ENCODE measurements around the gene CCDC88B.

DNA sequence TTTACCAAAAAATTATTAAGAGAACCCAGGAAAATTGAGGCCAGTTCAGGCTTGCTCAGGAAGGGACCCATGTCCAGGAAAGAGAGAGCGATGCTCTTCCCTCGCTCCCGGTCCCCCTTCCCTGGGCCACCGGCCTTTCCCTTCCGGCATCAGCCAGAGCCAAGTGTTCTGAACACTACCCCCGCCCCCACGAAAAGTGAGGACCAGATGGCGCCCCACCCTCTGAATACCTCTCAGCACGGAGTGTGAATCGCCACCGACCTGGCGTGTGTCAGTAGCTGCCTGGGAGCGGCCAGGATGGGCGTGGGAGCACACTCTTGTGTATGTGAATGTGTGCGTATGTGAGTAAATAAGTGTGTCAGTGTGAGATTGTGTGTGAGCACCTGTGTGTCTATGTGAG lies 39.2 kb downstream of the CCDC88B start:
- TF ChIP-seq, protein P1, sequence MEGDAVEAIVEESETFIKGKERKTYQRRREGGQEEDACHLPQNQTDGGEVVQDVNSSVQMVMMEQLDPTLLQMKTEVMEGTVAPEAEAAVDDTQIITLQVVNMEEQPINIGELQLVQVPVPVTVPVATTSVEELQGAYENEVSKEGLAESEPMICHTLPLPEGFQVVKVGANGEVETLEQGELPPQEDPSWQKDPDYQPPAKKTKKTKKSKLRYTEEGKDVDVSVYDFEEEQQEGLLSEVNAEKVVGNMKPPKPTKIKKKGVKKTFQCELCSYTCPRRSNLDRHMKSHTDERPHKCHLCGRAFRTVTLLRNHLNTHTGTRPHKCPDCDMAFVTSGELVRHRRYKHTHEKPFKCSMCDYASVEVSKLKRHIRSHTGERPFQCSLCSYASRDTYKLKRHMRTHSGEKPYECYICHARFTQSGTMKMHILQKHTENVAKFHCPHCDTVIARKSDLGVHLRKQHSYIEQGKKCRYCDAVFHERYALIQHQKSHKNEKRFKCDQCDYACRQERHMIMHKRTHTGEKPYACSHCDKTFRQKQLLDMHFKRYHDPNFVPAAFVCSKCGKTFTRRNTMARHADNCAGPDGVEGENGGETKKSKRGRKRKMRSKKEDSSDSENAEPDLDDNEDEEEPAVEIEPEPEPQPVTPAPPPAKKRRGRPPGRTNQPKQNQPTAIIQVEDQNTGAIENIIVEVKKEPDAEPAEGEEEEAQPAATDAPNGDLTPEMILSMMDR (IDR thresholded peaks at IDR 0.05 in 2 of 3, conservative IDR thresholded peaks at IDR 0.05 in 1 of 3; ENCODE audit: borderline replicate concordance in 1 of 3, insufficient read depth in 1 of 3, low read depth in 2 of 3, low read length in 2 of 3): no peak
- TF ChIP-seq EZH2 (IDR thresholded peaks at IDR 0.05) (no peak), SP1 (IDR thresholded peaks at IDR 0.05; ENCODE audit: low read depth) (no peak), POLR2A (IDR thresholded peaks at IDR 0.05; ENCODE audit: borderline replicate concordance, extremely low read depth, insufficient read depth, insufficient read length) (no peak), ELF1 (IDR thresholded peaks at IDR 0.05; ENCODE audit: borderline replicate concordance, low read depth) (no peak), ATF3 (IDR thresholded peaks at IDR 0.05) (no peak), RAD21 (IDR thresholded peaks at IDR 0.05; ENCODE audit: low read depth) (no peak), POLR2AphosphoS5 (IDR thresholded peaks at IDR 0.05; ENCODE audit: low read depth, low read length) (no peak)

Measured in HCT116 (cell line).